IMR-90 (cell line): ENCODE measurements around the gene TDP2. TPM values are rescaled to one million over a fixed set of nuclear protein-coding genes. Genes with fewer than 3 reads are reported as not detected.

ENCODE experiments used
- ATAC-seq: fragments of 200-7000 bp; cut with Tn5 transposase; 2 replicates; pipeline ENCODE4 v1.9.1; 2020; ENCODE audit warnings: low read depth, mild to moderate bottlenecking, moderate library complexity
- BruUV-seq: library from RNA; stranded (reverse); fragments of 400-500 nt; replicated peaks from 2 replicates; lab custom pipeline; 2021; lab: Mats Ljungman, UMichigan
- CTCF ChIA-PET: fragments of 300-600 bp; formaldehyde crosslinking; extraction: SDS; loops from one replicate; lab custom pipeline; 2021; ENCODE audit warnings: antibody characterized with exemption; lab: Yijun Ruan, JAX
- POLR2A ChIA-PET: fragments of 300-600 bp; sonication (Branson Sonifier 250); formaldehyde crosslinking; loops from one replicate; lab custom pipeline; 2022; ENCODE audit warnings: antibody characterized with exemption; ENCODE audit not compliant: unreplicated experiment; lab: Charles Lee
- DNase-seq: peaks from one replicate; pipeline ENCODE4 v3.0.0; 2013
- H2AFZ ChIP-seq: replicated peaks from 2 replicates; pipeline ENCODE3; 2013; ENCODE audit warnings: low read length, mild to moderate bottlenecking; ENCODE audit not compliant: poor library complexity
- H2AK5ac ChIP-seq: 2 replicates; pipeline ENCODE4 v1.6.1; 2013; ENCODE audit warnings: low read depth, low read length, inconsistent platforms
- H2AK9ac ChIP-seq: replicated peaks from 2 replicates; pipeline ENCODE3; 2013; ENCODE audit warnings: mild to moderate bottlenecking, low read depth, low read length, moderate library complexity; ENCODE audit not compliant: poor library complexity
- H2BK120ac ChIP-seq: 2 replicates; pipeline ENCODE4 v1.6.1; 2013; ENCODE audit warnings: low read depth, low read length, inconsistent platforms
- H2BK15ac ChIP-seq: 3 replicates; pipeline ENCODE4 v1.6.1; 2013; ENCODE audit warnings: low read depth, low read length, inconsistent platforms
- H2BK20ac ChIP-seq: 2 replicates; pipeline ENCODE4 v1.6.1; 2013; ENCODE audit warnings: low read depth, mild to moderate bottlenecking, inconsistent platforms, low read length, moderate library complexity
- H2BK5ac ChIP-seq: 2 replicates; pipeline ENCODE4 v1.6.1; 2013; ENCODE audit warnings: mild to moderate bottlenecking, low read depth, low read length, inconsistent platforms; ENCODE audit not compliant: poor library complexity, severe bottlenecking
- H3K14ac ChIP-seq: replicated peaks from 2 replicates; pipeline ENCODE4 v1.6.1; 2013; ENCODE audit warnings: low read depth, low read length, inconsistent platforms
- H3K18ac ChIP-seq: 2 replicates; pipeline ENCODE4 v1.6.1; 2013; ENCODE audit warnings: low read depth, low read length, control low read depth
- H3K23ac ChIP-seq: 2 replicates; pipeline ENCODE4 v1.6.1; 2013; ENCODE audit warnings: low read depth, low read length, inconsistent platforms
- H3K27ac ChIP-seq: 2 replicates; pipeline ENCODE4 v1.5.1; 2013; ENCODE audit warnings: mild to moderate bottlenecking, control low read depth, low read length; ENCODE audit not compliant: insufficient read depth
- H3K27me3 ChIP-seq: 2 replicates; pipeline ENCODE4 v1.6.1; 2013; ENCODE audit warnings: low read length; ENCODE audit not compliant: control insufficient read depth, insufficient read depth
- H3K36me3 ChIP-seq: 2 replicates; pipeline ENCODE4 v1.6.1; 2013; ENCODE audit warnings: low read length, mixed read lengths; ENCODE audit not compliant: control insufficient read depth, insufficient read depth
- H3K4ac ChIP-seq: 2 replicates; pipeline ENCODE4 v1.6.1; 2013; ENCODE audit warnings: low read depth, low read length, inconsistent platforms
- H3K4me1 ChIP-seq: 2 replicates; pipeline ENCODE4 v1.6.1; 2013; ENCODE audit warnings: low read length, mixed read lengths; ENCODE audit not compliant: control insufficient read depth, insufficient read depth
- H3K4me2 ChIP-seq: 2 replicates; pipeline ENCODE4 v1.6.1; 2013; ENCODE audit warnings: low read depth, mild to moderate bottlenecking, control low read depth, low read length, moderate library complexity
- H3K4me3 ChIP-seq: 2 replicates; pipeline ENCODE4 v1.5.1; 2013; ENCODE audit warnings: low read depth, mild to moderate bottlenecking, control low read depth, low read length, moderate library complexity; ENCODE audit not compliant: insufficient read depth
- H3K56ac ChIP-seq: 2 replicates; pipeline ENCODE4 v1.6.1; 2013; ENCODE audit warnings: low read length, inconsistent platforms; ENCODE audit not compliant: insufficient read depth; ENCODE audit errors: extremely low read depth
- H3K79me1 ChIP-seq, 2 experiments: 2 replicates each; pipeline ENCODE4 v1.6.1; 2013; ENCODE audit warnings: low read length in 2 of 2, inconsistent platforms in 1 of 2, low read depth in 1 of 2
- H3K9ac ChIP-seq: 2 replicates; pipeline ENCODE4 v1.6.1; 2013; ENCODE audit warnings: low read depth, low read length, control low read depth
- H3K9me1 ChIP-seq: 2 replicates; pipeline ENCODE4 v1.6.1; 2013; ENCODE audit warnings: low read length, inconsistent platforms; ENCODE audit not compliant: insufficient read depth
- H3K9me3 ChIP-seq: 2 replicates; pipeline ENCODE4 v1.6.1; 2013; ENCODE audit warnings: low read length; ENCODE audit not compliant: control insufficient read depth, insufficient read depth
- H4K20me1 ChIP-seq: 2 replicates; pipeline ENCODE4 v1.6.1; 2013; ENCODE audit warnings: low read length, inconsistent platforms; ENCODE audit not compliant: insufficient read depth
- H4K5ac ChIP-seq: 2 replicates; pipeline ENCODE4 v1.6.1; 2013; ENCODE audit warnings: mild to moderate bottlenecking, low read depth, low read length, control low read depth
- H4K8ac ChIP-seq, 2 experiments: 2 replicates each; pipeline ENCODE4 v1.6.1; 2013; ENCODE audit warnings: low read depth in 2 of 2, low read length in 2 of 2, control low read depth in 1 of 2, inconsistent platforms in 1 of 2
- H4K91ac ChIP-seq: 2 replicates; pipeline ENCODE4 v1.6.1; 2013; ENCODE audit warnings: low read depth, low read length, inconsistent platforms; ENCODE audit not compliant: insufficient read depth
- BHLHE40 ChIP-seq: fragments of 150-350 bp; IDR thresholded peaks from 2 replicates; pipeline ENCODE4 v1.6.1; 2016; ENCODE audit warnings: mild to moderate bottlenecking, low read depth, low read length
- CEBPB ChIP-seq: IDR thresholded peaks from 2 replicates; pipeline ENCODE4 v1.6.1; 2012; ENCODE audit warnings: low read depth, low read length, improper control_type of control experiment
- FOS ChIP-seq: fragments of 150-350 bp; IDR thresholded peaks from 2 replicates; pipeline ENCODE4 v1.6.1; 2016; ENCODE audit warnings: low read depth, low read length
- MAZ ChIP-seq: IDR thresholded peaks from 2 replicates; pipeline ENCODE4 v1.6.1; 2012; ENCODE audit warnings: low read depth, mild to moderate bottlenecking, low read length, improper control_type of control experiment, moderate library complexity, borderline replicate concordance
- POLR2A ChIP-seq: IDR thresholded peaks from 2 replicates; pipeline ENCODE4 v1.6.1; 2012; ENCODE audit warnings: mild to moderate bottlenecking, low read depth, low read length
- RCOR1 ChIP-seq: IDR thresholded peaks from 2 replicates; pipeline ENCODE4 v1.6.1; 2012; ENCODE audit warnings: mild to moderate bottlenecking, low read length, improper control_type of control experiment; ENCODE audit not compliant: insufficient replicate concordance
- SMC3 ChIP-seq: fragments of 150-350 bp; IDR thresholded peaks from 2 replicates; pipeline ENCODE4 v1.6.1; 2016; ENCODE audit warnings: low read depth, mild to moderate bottlenecking, antibody characterized with exemption, low read length, moderate library complexity
- WGBS, 2 experiments: methylation state at CpG; one replicate each; pipeline versions ENCODE4 v1.1.5 to v1.1.7; 2013; ENCODE audit warnings: missing lambda C conversion rate in 2 of 2; ENCODE audit not compliant: insufficient read length in 1 of 2; ENCODE audit errors: extremely low coverage in 2 of 2; 5-methylcytosine and 5-hydroxymethylcytosine counted together
- dilution Hi-C: fragments of 300-500 bp; cut with HindIII; formaldehyde crosslinking; loops from one replicate; pipeline ENCODE4 v1.14.3; 2018; ENCODE audit warnings: low sequenced_read_pairs; ENCODE audit not compliant: unreplicated experiment
- in situ Hi-C: fragments of 300-500 bp; cut with MboI; formaldehyde crosslinking; loops from 3 replicates; pipeline ENCODE4 v1.14.3; 2019; ENCODE audit warnings: low sequenced_read_pairs, inconsistent platforms, mixed read lengths
- intact Hi-C: fragments of 100-400 bp; cut with micrococcal nuclease; formaldehyde crosslinking; loops from 2 replicates; pipeline ENCODE4 v1.10.0; 2022
- polyA plus RNA-seq, 3 experiments: library from polyadenylated mRNA; depleted of rRNA; stranded (reverse); fragments of >200 nt; gene quantifications; 2 replicates each; pipeline ENCODE4 v1.2.3, GENCODE V29; 2012; ENCODE audit warnings: low replicate concordance in 1 of 3
- total RNA-seq: library from RNA; depleted of rRNA; stranded (reverse); fragments of >200 nt; gene quantifications from 2 replicates; pipeline ENCODE4 v1.2.3, GENCODE V29; 2012
- TF ChIP-seq, protein P1 (sequence below): fragments of 150-350 bp; IDR thresholded peaks from 2 replicates; pipeline ENCODE4 v1.6.1; 2016; ENCODE audit warnings: low read depth, mild to moderate bottlenecking, low read length, moderate library complexity, borderline replicate concordance
- TF ChIP-seq, protein P2 (sequence below): fragments of 150-350 bp; IDR thresholded peaks from 2 replicates; pipeline ENCODE4 v1.6.1; 2017; ENCODE audit warnings: mild to moderate bottlenecking, antibody characterized with exemption, low read length, low read depth

The TDP2 gene
- total and polyA plus RNA-seq, 2 of the 4 experiments (the other 2 are of a cell fraction) = 13.6 to 22.8 TPM

DNA sequence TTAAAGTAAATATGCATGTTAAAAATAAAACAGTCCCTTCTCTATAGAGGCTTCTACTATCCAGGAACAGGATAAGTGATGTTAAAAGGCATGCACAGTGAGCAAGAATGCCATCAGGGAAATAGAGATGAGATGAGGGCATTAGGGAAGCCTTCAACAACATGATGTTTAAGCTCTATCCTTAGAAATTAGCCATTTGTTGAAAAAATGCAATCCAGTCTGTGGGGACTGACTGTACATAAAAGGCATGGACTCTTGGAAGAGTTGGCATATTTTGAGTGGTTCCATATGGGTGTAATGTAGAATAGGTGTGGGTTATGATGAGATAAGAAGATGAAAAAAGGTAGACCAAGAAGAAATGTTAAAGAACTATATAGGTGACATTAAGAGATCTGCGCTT is 26.5 kb downstream of the TDP2 start:
- Histone ChIP-seq H3K4me1 (no peaks in the 10 kb centered on the region), H3K14ac (no peak overlapping the region), H3K9me3 (no peaks in the 10 kb centered on the region), H3K18ac (no peak overlapping the region), H2BK20ac (no peak overlapping the region), H3K9ac (no peak overlapping the region), H3K4me3 (no peak overlapping the region), H2AK5ac (no peak overlapping the region), H2BK15ac (no peak overlapping the region), H2BK120ac (no peak overlapping the region), H3K27ac (no peak overlapping the region), H4K91ac (no peak overlapping the region), H3K4ac (no peak overlapping the region), H2AK9ac (no peak overlapping the region), H3K79me1 (no peaks in the 10 kb centered on the region), H2BK5ac (no peak overlapping the region), H2AFZ (no peak overlapping the region), H4K5ac (no peak overlapping the region), H3K56ac (no peak overlapping the region), H4K8ac (no peak overlapping the region), H3K4me2 (no peak overlapping the region), H4K20me1 (no peaks in the 10 kb centered on the region), H3K9me1 (no peaks in the 10 kb centered on the region), H3K36me3 (no peaks in the 10 kb centered on the region), H3K27me3 (peaks cover 7% of the 10 kb centered on the region), H3K23ac (no peak overlapping the region)
- no peak for ATAC-seq
- POLR2A ChIA-PET = no interaction called here
- CTCF ChIA-PET = no interaction called here
- no CpG with 5 or more reads among the region's 1 CpG for WGBS, 2 experiments
- intact Hi-C loops (no loop called here), in situ Hi-C loops (no loop called here), dilution Hi-C loops (no loop called here)
- no peak for DNase-seq
- no TSS peak for BruUV-seq
- TF ChIP-seq BHLHE40 (no peak), MAZ (no peak), RCOR1 (no peak), CEBPB (no peak), SMC3 (no peak), POLR2A (no peak), FOS (no peak)
- TF ChIP-seq, protein P1, sequence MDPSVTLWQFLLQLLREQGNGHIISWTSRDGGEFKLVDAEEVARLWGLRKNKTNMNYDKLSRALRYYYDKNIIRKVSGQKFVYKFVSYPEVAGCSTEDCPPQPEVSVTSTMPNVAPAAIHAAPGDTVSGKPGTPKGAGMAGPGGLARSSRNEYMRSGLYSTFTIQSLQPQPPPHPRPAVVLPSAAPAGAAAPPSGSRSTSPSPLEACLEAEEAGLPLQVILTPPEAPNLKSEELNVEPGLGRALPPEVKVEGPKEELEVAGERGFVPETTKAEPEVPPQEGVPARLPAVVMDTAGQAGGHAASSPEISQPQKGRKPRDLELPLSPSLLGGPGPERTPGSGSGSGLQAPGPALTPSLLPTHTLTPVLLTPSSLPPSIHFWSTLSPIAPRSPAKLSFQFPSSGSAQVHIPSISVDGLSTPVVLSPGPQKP = no peak
- TF ChIP-seq, protein P2, sequence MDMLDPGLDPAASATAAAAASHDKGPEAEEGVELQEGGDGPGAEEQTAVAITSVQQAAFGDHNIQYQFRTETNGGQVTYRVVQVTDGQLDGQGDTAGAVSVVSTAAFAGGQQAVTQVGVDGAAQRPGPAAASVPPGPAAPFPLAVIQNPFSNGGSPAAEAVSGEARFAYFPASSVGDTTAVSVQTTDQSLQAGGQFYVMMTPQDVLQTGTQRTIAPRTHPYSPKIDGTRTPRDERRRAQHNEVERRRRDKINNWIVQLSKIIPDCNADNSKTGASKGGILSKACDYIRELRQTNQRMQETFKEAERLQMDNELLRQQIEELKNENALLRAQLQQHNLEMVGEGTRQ = no peak
